Astrocyte (in vitro differentiated cells and primary cell): ENCODE results near the gene ZNF516. TPM values are rescaled to one million over a fixed set of nuclear protein-coding genes. Genes with fewer than 3 reads are reported as not detected.

ENCODE experiments used
- DNase-seq: peaks from one replicate; pipeline ENCODE4 v3.0.0-alpha.2; 2010; ENCODE audit warnings: low read depth
- FAIRE-seq: peaks from 2 replicates; lab custom pipeline; 2011; peaks lifted over from hg19 to GRCh38; lab: Jason Lieb, UNC
- H2AFZ ChIP-seq: 2 replicates; pipeline ENCODE4 v1.6.0; 2012; ENCODE audit warnings: low read depth, low read length, inconsistent platforms
- H3K27ac ChIP-seq: 2 replicates; pipeline ENCODE4 v1.5.1; 2011; ENCODE audit warnings: low read depth, low read length, inconsistent platforms
- H3K27me3 ChIP-seq: 2 replicates; pipeline ENCODE4 v1.6.0; 2011; ENCODE audit warnings: low read length, inconsistent platforms; ENCODE audit not compliant: insufficient read depth
- H3K36me3 ChIP-seq: 2 replicates; pipeline ENCODE4 v1.5.1; 2011; ENCODE audit warnings: low read length, inconsistent platforms; ENCODE audit not compliant: insufficient read depth
- H3K4me1 ChIP-seq: 2 replicates; pipeline ENCODE4 v1.5.1; 2011; ENCODE audit warnings: low read length, inconsistent platforms; ENCODE audit not compliant: insufficient read depth
- H3K4me2 ChIP-seq: 2 replicates; pipeline ENCODE4 v1.6.0; 2012; ENCODE audit warnings: low read length, inconsistent platforms
- H3K4me3 ChIP-seq: 2 replicates; pipeline ENCODE4 v1.5.1; 2011; ENCODE audit warnings: low read depth, mild to moderate bottlenecking, low read length, inconsistent platforms; ENCODE audit not compliant: insufficient read depth
- H3K79me2 ChIP-seq: 2 replicates; pipeline ENCODE4 v1.6.0; 2012; ENCODE audit warnings: mild to moderate bottlenecking, low read length, inconsistent platforms; ENCODE audit not compliant: insufficient read depth
- H3K9ac ChIP-seq: 2 replicates; pipeline ENCODE4 v1.6.0; 2012; ENCODE audit warnings: mild to moderate bottlenecking, low read length, inconsistent platforms
- H3K9me3 ChIP-seq: 2 replicates; pipeline ENCODE4 v1.5.1; 2012; ENCODE audit warnings: low read depth, mild to moderate bottlenecking, low read length, inconsistent platforms; ENCODE audit not compliant: insufficient read depth
- H4K20me1 ChIP-seq: 2 replicates; pipeline ENCODE4 v1.6.0; 2012; ENCODE audit warnings: low read length, inconsistent platforms; ENCODE audit not compliant: insufficient read depth
- H3K27ac Mint-ChIP-seq: one replicate; pipeline ENCODE4 v1.8.0; 2021; ENCODE audit warnings: mild to moderate bottlenecking, mixed read lengths; ENCODE audit not compliant: unreplicated experiment
- H3K27me3 Mint-ChIP-seq: one replicate; pipeline ENCODE4 v1.8.0; 2021; ENCODE audit warnings: low read depth, mixed read lengths; ENCODE audit not compliant: unreplicated experiment
- H3K36me3 Mint-ChIP-seq: one replicate; pipeline ENCODE4 v1.8.0; 2021; ENCODE audit warnings: low read depth, mixed read lengths; ENCODE audit not compliant: unreplicated experiment
- H3K4me1 Mint-ChIP-seq: one replicate; pipeline ENCODE4 v1.8.0; 2021; ENCODE audit warnings: low read depth, mixed read lengths; ENCODE audit not compliant: unreplicated experiment
- H3K4me3 Mint-ChIP-seq: one replicate; pipeline ENCODE4 v1.8.0; 2021; ENCODE audit warnings: mild to moderate bottlenecking, moderate library complexity, mixed read lengths; ENCODE audit not compliant: unreplicated experiment
- H3K9me3 Mint-ChIP-seq: one replicate; pipeline ENCODE4 v1.8.0; 2021; ENCODE audit warnings: mild to moderate bottlenecking, mixed read lengths; ENCODE audit not compliant: unreplicated experiment
- EZH2 ChIP-seq: IDR thresholded peaks from 2 replicates; pipeline ENCODE4 v1.6.1; 2012; ENCODE audit warnings: mild to moderate bottlenecking, low read length, inconsistent platforms; ENCODE audit not compliant: insufficient read depth
- total RNA-seq: library from RNA; stranded (reverse); gene quantifications from 2 replicates; pipeline ENCODE4 v1.2.1, GENCODE V29; 2021
- TF ChIP-seq, protein P1 (sequence below): IDR thresholded peaks from 2 replicates; pipeline ENCODE4 v1.5.1; 2011; ENCODE audit warnings: low read depth, mild to moderate bottlenecking, inconsistent platforms, low read length, moderate library complexity; ENCODE audit not compliant: insufficient read depth

Gene ZNF516
- total RNA-seq, 1 donor from 2014 or later, result 59.8 TPM

DNA sequence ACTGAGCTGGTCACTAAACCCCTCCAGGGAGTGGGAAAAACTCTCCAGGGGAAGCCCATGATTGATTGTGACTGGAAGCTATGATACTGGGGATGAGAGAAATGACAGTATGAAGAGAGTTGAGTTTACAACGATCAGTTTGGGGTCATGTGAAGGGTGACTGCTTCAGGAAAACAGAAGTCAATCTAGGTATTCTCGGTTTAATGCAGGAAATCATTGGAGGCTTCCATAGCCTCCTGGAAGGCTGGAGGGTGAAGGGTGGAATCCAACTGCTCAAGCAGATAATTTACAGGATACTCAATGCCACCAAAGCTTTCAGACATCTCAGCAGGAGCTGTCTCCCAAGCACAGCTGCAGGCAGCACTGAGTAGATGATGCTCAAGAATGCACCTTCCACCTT, 154.6 kb downstream of the ZNF516 start:
- H3K4me1 ChIP-seq, result no peaks in the 10 kb centered on the region
- no peak overlapping the region for H3K4me3 ChIP-seq
- H3K79me2 ChIP-seq, result no peaks in the 10 kb centered on the region
- H3K4me3 Mint-ChIP-seq, result no peak overlapping the region
- no peaks in the 10 kb centered on the region for H3K36me3 Mint-ChIP-seq
- H3K27me3 Mint-ChIP-seq, result peaks cover 5% of the 10 kb centered on the region
- FAIRE-seq (no peak), DNase-seq (no peak)
- H4K20me1 ChIP-seq, result no peaks in the 10 kb centered on the region
- no peaks in the 10 kb centered on the region for H3K36me3 ChIP-seq
- TF ChIP-seq EZH2, result no peak
- TF ChIP-seq, protein P1, sequence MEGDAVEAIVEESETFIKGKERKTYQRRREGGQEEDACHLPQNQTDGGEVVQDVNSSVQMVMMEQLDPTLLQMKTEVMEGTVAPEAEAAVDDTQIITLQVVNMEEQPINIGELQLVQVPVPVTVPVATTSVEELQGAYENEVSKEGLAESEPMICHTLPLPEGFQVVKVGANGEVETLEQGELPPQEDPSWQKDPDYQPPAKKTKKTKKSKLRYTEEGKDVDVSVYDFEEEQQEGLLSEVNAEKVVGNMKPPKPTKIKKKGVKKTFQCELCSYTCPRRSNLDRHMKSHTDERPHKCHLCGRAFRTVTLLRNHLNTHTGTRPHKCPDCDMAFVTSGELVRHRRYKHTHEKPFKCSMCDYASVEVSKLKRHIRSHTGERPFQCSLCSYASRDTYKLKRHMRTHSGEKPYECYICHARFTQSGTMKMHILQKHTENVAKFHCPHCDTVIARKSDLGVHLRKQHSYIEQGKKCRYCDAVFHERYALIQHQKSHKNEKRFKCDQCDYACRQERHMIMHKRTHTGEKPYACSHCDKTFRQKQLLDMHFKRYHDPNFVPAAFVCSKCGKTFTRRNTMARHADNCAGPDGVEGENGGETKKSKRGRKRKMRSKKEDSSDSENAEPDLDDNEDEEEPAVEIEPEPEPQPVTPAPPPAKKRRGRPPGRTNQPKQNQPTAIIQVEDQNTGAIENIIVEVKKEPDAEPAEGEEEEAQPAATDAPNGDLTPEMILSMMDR, result no peak
- H3K4me1 Mint-ChIP-seq, result no peaks in the 10 kb centered on the region
- no peak overlapping the region for H3K9ac ChIP-seq
- no peaks in the 10 kb centered on the region for H3K27me3 ChIP-seq
- H2AFZ ChIP-seq, result no peak overlapping the region
- H3K9me3 ChIP-seq, result no peaks in the 10 kb centered on the region
- no peaks in the 10 kb centered on the region for H3K9me3 Mint-ChIP-seq
- no peak overlapping the region for H3K27ac ChIP-seq
- H3K27ac Mint-ChIP-seq, result no peak overlapping the region
- no peak overlapping the region for H3K4me2 ChIP-seq

DNA sequence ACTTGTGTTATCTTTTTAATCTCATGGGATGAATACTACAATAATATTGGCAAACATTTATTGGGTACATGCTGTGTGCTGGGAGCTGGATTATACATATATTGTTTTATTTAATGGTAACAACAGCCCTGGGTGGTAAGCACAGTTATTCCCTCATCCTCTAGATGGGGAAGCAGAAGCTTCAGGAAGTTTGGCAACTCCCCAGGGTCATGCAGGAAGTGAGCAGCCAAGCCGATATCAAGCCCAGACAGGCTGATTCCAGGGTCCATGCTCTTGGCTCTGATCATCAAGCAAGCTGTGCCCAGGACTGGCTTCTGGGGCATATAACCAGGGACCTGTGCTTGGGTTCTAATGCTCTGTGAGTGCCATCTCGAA, 155.8 kb downstream of the ZNF516 start:
- Mint-ChIP-seq H3K9me3 (no peaks in the 10 kb centered on the region), H3K4me3 (no peak overlapping the region), H3K36me3 (no peaks in the 10 kb centered on the region), H3K27me3 (peaks cover 5% of the 10 kb centered on the region), H3K27ac (no peak overlapping the region), H3K4me1 (no peaks in the 10 kb centered on the region)
- no peaks in the 10 kb centered on the region for H3K4me1 ChIP-seq
- no peaks in the 10 kb centered on the region for H3K36me3 ChIP-seq
- TF ChIP-seq, protein P1, result no peak
- no peak for TF ChIP-seq EZH2
- H3K9me3 ChIP-seq, result no peaks in the 10 kb centered on the region
- no peak for FAIRE-seq
- DNase-seq, result no peak
- H3K27ac ChIP-seq, result no peak overlapping the region
- H4K20me1 ChIP-seq, result no peaks in the 10 kb centered on the region
- no peaks in the 10 kb centered on the region for H3K79me2 ChIP-seq
- no peak overlapping the region for H3K4me3 ChIP-seq
- H2AFZ ChIP-seq, result no peak overlapping the region
- H3K9ac ChIP-seq, result no peak overlapping the region
- H3K4me2 ChIP-seq, result no peak overlapping the region
- no peaks in the 10 kb centered on the region for H3K27me3 ChIP-seq

DNA sequence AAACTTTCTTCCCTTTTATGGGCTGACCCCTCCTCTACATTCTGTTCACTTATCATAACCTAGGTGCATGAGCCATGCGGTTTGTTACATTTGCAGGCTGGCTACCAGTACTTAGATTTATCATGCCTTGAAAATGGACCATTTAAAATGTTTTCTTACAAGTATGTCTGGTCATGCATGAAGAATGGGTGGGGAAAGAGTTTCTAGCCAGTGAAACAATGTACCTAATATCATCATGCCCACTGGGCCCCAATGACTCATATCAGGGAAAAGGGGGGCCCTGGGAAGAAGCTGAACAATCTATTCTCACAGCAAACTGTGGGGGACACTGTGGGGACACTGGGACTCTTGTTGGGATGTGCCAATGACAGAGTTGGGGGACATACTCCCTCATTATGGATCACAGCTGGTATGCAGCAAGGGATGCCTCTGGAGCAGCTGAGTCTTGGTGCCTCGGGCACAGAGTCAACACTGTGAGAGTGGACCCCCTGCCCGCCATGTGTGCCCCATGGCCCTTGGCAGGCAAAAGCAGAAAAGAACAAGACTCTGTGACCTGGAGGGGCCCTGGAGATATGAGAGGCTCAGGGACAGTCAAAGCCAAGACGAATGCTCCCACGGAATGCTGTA, 156.3 kb downstream of the ZNF516 start:
- no peaks in the 10 kb centered on the region for H3K9me3 ChIP-seq
- H3K4me1 ChIP-seq, result no peaks in the 10 kb centered on the region
- no peak overlapping the region for H3K4me3 Mint-ChIP-seq
- H3K4me2 ChIP-seq, result no peak overlapping the region
- FAIRE-seq (no peak), DNase-seq (no peak)
- no peaks in the 10 kb centered on the region for H3K36me3 ChIP-seq
- no peaks in the 10 kb centered on the region for H4K20me1 ChIP-seq
- no peak overlapping the region for H3K4me3 ChIP-seq
- no peak overlapping the region for H3K27ac ChIP-seq
- no peaks in the 10 kb centered on the region for H3K9me3 Mint-ChIP-seq
- no peak overlapping the region for H3K9ac ChIP-seq
- TF ChIP-seq, protein P1, result no peak
- no peak for TF ChIP-seq EZH2
- H3K27me3 ChIP-seq, result no peaks in the 10 kb centered on the region
- H3K27ac Mint-ChIP-seq, result no peak overlapping the region
- H3K36me3 Mint-ChIP-seq, result no peaks in the 10 kb centered on the region
- H3K27me3 Mint-ChIP-seq, result peaks cover 5% of the 10 kb centered on the region
- no peaks in the 10 kb centered on the region for H3K4me1 Mint-ChIP-seq
- no peaks in the 10 kb centered on the region for H3K79me2 ChIP-seq
- no peak overlapping the region for H2AFZ ChIP-seq
